HCT116 (cell line): ENCODE results near the gene ST14.

ENCODE experiments used
- CEBPB ChIP-seq: IDR thresholded peaks from 2 replicates; pipeline ENCODE4 v1.6.1; 2012; ENCODE audit warnings: low read depth
- EGR1 ChIP-seq: IDR thresholded peaks from 2 replicates; pipeline ENCODE4 v1.6.1; 2012; ENCODE audit warnings: low read depth
- EZH2 ChIP-seq: fragments of 200-600 bp; sonication (generic); IDR thresholded peaks from 2 replicates; pipeline ENCODE4 v1.6.1; 2017; ENCODE audit warnings: antibody characterized with exemption, mixed run types
- EZH2phosphoT487 ChIP-seq: fragments of 200-600 bp; IDR thresholded peaks from 2 replicates; pipeline ENCODE4 v1.6.1; 2018; ENCODE audit warnings: antibody characterized with exemption, borderline replicate concordance
- JUND ChIP-seq: IDR thresholded peaks from 2 replicates; pipeline ENCODE4 v1.6.1; 2012
- POLR2A ChIP-seq: IDR thresholded peaks from 2 replicates; pipeline ENCODE4 v1.7.0; 2011; ENCODE audit warnings: borderline replicate concordance; ENCODE audit not compliant: insufficient read depth, insufficient read length; ENCODE audit errors: extremely low read depth
- POLR2AphosphoS5 ChIP-seq: IDR thresholded peaks from 2 replicates; pipeline ENCODE4 v1.6.1; 2011; ENCODE audit warnings: mild to moderate bottlenecking, low read depth, low read length, moderate library complexity
- RAD21 ChIP-seq: IDR thresholded peaks from 2 replicates; pipeline ENCODE4 v1.6.1; 2012; ENCODE audit warnings: low read depth, mild to moderate bottlenecking
- SP1 ChIP-seq: IDR thresholded peaks from 2 replicates; pipeline ENCODE4 v1.6.1; 2012; ENCODE audit warnings: low read depth
- SRF ChIP-seq: IDR thresholded peaks from 2 replicates; pipeline ENCODE4 v1.6.1; 2012; ENCODE audit warnings: low read depth
- YY1 ChIP-seq: IDR thresholded peaks from 2 replicates; pipeline ENCODE4 v1.6.1; 2011; ENCODE audit warnings: low read length, low read depth, moderate library complexity, mild to moderate bottlenecking; ENCODE audit not compliant: insufficient replicate concordance; ENCODE audit errors: extremely low read depth
- TF ChIP-seq, protein P1 (sequence below): IDR thresholded peaks from 2 replicates; pipeline ENCODE4 v1.6.1; 2011; ENCODE audit warnings: mild to moderate bottlenecking, low read length, moderate library complexity; ENCODE audit not compliant: insufficient replicate concordance; ENCODE audit errors: extremely low read depth
- TF ChIP-seq, protein P2 (sequence below), 3 experiments: fragments of 200-600 bp in 1 of 3; sonication (generic) in 1 of 3; IDR thresholded peaks in 2 of 3; conservative IDR thresholded peaks in 1 of 3; 2 replicates each; pipeline ENCODE4 v1.5.1; 2012 to 2017; ENCODE audit warnings: low read depth in 2 of 3, low read length in 2 of 3, antibody characterized with exemption in 1 of 3, borderline replicate concordance in 1 of 3, control low read depth in 1 of 3, mild to moderate bottlenecking in 1 of 3, mixed read lengths in 1 of 3, mixed run types in 1 of 3, moderate library complexity in 1 of 3; ENCODE audit not compliant: insufficient read depth in 1 of 3
- TF ChIP-seq, protein P3 (sequence below): IDR thresholded peaks from 2 replicates; pipeline ENCODE4 v1.6.1; 2012

DNA sequence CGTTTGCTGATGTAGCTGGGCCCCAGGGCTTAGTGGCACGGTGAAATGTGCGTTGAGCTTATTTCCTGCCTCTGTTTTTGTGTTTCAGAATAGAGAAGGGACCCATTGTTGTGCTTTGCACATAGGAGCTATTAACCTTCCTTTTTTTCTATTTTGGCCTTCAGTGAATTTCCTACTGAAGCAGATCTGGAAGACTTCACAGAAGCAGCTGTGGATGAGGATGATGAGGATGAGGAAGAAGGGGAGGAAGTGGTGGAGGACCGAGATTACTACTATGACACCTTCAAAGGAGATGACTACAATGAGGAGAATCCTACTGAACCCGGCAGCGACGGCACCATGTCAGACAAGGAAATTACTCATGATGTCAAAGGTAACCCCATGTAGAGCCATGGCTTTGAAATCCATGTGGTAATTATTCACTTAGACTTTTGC lies 37.4 kb upstream of the ST14 start:
- TF ChIP-seq RAD21: no peak
- TF ChIP-seq, protein P1, sequence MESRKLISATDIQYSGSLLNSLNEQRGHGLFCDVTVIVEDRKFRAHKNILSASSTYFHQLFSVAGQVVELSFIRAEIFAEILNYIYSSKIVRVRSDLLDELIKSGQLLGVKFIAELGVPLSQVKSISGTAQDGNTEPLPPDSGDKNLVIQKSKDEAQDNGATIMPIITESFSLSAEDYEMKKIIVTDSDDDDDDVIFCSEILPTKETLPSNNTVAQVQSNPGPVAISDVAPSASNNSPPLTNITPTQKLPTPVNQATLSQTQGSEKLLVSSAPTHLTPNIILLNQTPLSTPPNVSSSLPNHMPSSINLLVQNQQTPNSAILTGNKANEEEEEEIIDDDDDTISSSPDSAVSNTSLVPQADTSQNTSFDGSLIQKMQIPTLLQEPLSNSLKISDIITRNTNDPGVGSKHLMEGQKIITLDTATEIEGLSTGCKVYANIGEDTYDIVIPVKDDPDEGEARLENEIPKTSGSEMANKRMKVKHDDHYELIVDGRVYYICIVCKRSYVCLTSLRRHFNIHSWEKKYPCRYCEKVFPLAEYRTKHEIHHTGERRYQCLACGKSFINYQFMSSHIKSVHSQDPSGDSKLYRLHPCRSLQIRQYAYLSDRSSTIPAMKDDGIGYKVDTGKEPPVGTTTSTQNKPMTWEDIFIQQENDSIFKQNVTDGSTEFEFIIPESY: no peak
- TF ChIP-seq EZH2: no peak
- TF ChIP-seq, protein P2, sequence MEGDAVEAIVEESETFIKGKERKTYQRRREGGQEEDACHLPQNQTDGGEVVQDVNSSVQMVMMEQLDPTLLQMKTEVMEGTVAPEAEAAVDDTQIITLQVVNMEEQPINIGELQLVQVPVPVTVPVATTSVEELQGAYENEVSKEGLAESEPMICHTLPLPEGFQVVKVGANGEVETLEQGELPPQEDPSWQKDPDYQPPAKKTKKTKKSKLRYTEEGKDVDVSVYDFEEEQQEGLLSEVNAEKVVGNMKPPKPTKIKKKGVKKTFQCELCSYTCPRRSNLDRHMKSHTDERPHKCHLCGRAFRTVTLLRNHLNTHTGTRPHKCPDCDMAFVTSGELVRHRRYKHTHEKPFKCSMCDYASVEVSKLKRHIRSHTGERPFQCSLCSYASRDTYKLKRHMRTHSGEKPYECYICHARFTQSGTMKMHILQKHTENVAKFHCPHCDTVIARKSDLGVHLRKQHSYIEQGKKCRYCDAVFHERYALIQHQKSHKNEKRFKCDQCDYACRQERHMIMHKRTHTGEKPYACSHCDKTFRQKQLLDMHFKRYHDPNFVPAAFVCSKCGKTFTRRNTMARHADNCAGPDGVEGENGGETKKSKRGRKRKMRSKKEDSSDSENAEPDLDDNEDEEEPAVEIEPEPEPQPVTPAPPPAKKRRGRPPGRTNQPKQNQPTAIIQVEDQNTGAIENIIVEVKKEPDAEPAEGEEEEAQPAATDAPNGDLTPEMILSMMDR (IDR thresholded peaks at IDR 0.05 in 2 of 3, conservative IDR thresholded peaks at IDR 0.05 in 1 of 3; ENCODE audit: borderline replicate concordance in 1 of 3, insufficient read depth in 1 of 3, low read depth in 2 of 3, low read length in 2 of 3): no peak
- no peak for TF ChIP-seq POLR2A
- no peak for TF ChIP-seq POLR2AphosphoS5
- peak; percentile 40; the same call in 1 of the 2 replicates for TF ChIP-seq SRF
- no peak for TF ChIP-seq YY1
- peak; percentile 62 for TF ChIP-seq CEBPB
- TF ChIP-seq EZH2phosphoT487: no peak
- TF ChIP-seq, protein P3, sequence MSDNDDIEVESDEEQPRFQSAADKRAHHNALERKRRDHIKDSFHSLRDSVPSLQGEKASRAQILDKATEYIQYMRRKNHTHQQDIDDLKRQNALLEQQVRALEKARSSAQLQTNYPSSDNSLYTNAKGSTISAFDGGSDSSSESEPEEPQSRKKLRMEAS: peak; percentile 74
- TF ChIP-seq EGR1: no peak
- TF ChIP-seq JUND: peak; percentile 62
- peak; percentile 65 for TF ChIP-seq SP1
